Thoracic aorta (tissue), 2 donors: Measurements from ENCODE around the gene SMIM20. TPM values are rescaled to one million over a fixed set of nuclear protein-coding genes. Genes with fewer than 3 reads are reported as not detected.

Experiments
- ATAC-seq: fragments of 150-250 bp; one replicate; pipeline ENCODE4 v1.8.0; 2017; ENCODE audit warnings: low read depth; ENCODE audit not compliant: insufficient number of reproducible peaks, low FRiP score
- DNase-seq: peaks from one replicate; pipeline ENCODE4 v3.0.0-alpha.2; 2020; ENCODE audit warnings: low spot score
- H3K27ac ChIP-seq, 2 donors: fragments of 200-600 bp; sonication (generic); 1 replicate in 1 of 2; 2 replicates in 1 of 2; pipeline ENCODE4 v1.5.1; 2016; ENCODE audit warnings: mild to moderate bottlenecking in 2 of 2, moderate library complexity in 2 of 2
- H3K27me3 ChIP-seq: fragments of 200-600 bp; sonication (generic); replicated peaks from 2 replicates; pipeline ENCODE4 v1.6.0; 2016; ENCODE audit warnings: mild to moderate bottlenecking; ENCODE audit not compliant: insufficient read depth
- H3K36me3 ChIP-seq: fragments of 200-600 bp; sonication (generic); one replicate; pipeline ENCODE4 v1.5.1; 2016
- H3K4me1 ChIP-seq, 2 donors: fragments of 200-600 bp; sonication (generic); 1 replicate in 1 of 2; 2 replicates in 1 of 2; pipeline versions ENCODE4 v1.5.1 to v1.6.0; 2016; ENCODE audit warnings: low read depth in 2 of 2, mild to moderate bottlenecking in 1 of 2; ENCODE audit not compliant: control insufficient read depth in 1 of 2
- H3K4me3 ChIP-seq: fragments of 200-600 bp; sonication (generic); 2 replicates; pipeline ENCODE4 v1.5.1; 2016; ENCODE audit warnings: mild to moderate bottlenecking
- H3K9me3 ChIP-seq: fragments of 200-600 bp; sonication (generic); 2 replicates; pipeline ENCODE4 v1.5.1; 2016
- CTCF ChIP-seq: fragments of 200-600 bp; sonication (generic); IDR thresholded peaks from one replicate; pipeline ENCODE4 v1.5.1; 2019; ENCODE audit warnings: antibody characterized with exemption
- total RNA-seq, 2 donors: library from RNA; depleted of rRNA; stranded (reverse); fragments of >200 nt; gene quantifications; one replicate each; pipeline versions ENCODE4 v1.1.0 to v1.2.3, GENCODE V29; 2016

SMIM20 gene
- total RNA-seq, 2 donors from 2014 or later = 20.1 to 21.3 TPM

GRCh38 chr4:25927361-25928195, 13.6 kb downstream of the SMIM20 start:
- TF ChIP-seq CTCF = no peak
- H3K27ac ChIP-seq = peak overlapping the region in 1 of 2 donors; percentile 9
- DNase-seq (no peak), ATAC-seq (no peak)
- H3K9me3 ChIP-seq = no peaks in the 10 kb centered on the region
- H3K4me3 ChIP-seq = no peak overlapping the region
- H3K36me3 ChIP-seq = no peaks in the 10 kb centered on the region
- H3K27me3 ChIP-seq = no peaks in the 10 kb centered on the region
- H3K4me1 ChIP-seq = peaks cover 16 to 27% of the 10 kb centered on the region in 2 donors

- Histone ChIP-seq H3K36me3 (no peaks in the 10 kb centered on the region), H3K27ac (peak overlapping the region; percentile 9 to 31)
Measured at GRCh38 chr4:25928379-25929297, 14.6 kb downstream of the SMIM20 start.

GRCh38 chr4:25929298-25929686, 15.3 kb downstream of the SMIM20 start:
- Histone ChIP-seq H3K36me3 (no peaks in the 10 kb centered on the region), H3K4me3 (peak overlapping the region; percentile 42), H3K27me3 (no peaks in the 10 kb centered on the region), H3K27ac (peak overlapping the region in 1 of 2 donors; percentile 9), H3K4me1 (peaks cover 16 to 27% of the 10 kb centered on the region in 2 donors), H3K9me3 (no peaks in the 10 kb centered on the region)
- no peak for DNase-seq
- no peak for TF ChIP-seq CTCF
- ATAC-seq = no peak

More at GRCh38 chr4:25928379-25929297, 14.6 kb downstream of the SMIM20 start:
- Histone ChIP-seq H3K4me3 (peak overlapping the region; percentile 42), H3K9me3 (no peaks in the 10 kb centered on the region), H3K4me1 (peaks cover 16 to 27% of the 10 kb centered on the region in 2 donors), H3K27me3 (no peaks in the 10 kb centered on the region)
- DNase-seq (no peak), ATAC-seq (peak; percentile 37)
- TF ChIP-seq CTCF = no peak

GRCh38 chr4:25930731-25931354, 16.8 kb downstream of the SMIM20 start:
- no peak overlapping the region for H3K4me3 ChIP-seq
- DNase-seq (no peak), ATAC-seq (no peak)
- H3K36me3 ChIP-seq = no peaks in the 10 kb centered on the region
- H3K27ac ChIP-seq = no peak overlapping the region
- H3K27me3 ChIP-seq = no peaks in the 10 kb centered on the region
- no peaks in the 10 kb centered on the region for H3K9me3 ChIP-seq
- TF ChIP-seq CTCF = no peak
- peaks cover 16 to 27% of the 10 kb centered on the region in 2 donors for H3K4me1 ChIP-seq
